NCI-H187 (cell line): ENCODE results near the gene USP13.
"Not testable (repeated sequence)": the region's sequence is repeated elsewhere in the genome, so short reads cannot be mapped to it uniquely, and the experiment has no call there.

Source experiments
- DNase-seq, 2 experiments: peaks; one replicate each; lab custom pipeline; 2025; lab: John Stamatoyannopoulos, UW

The USP13 gene

GRCh38 chr3:179655236-179655635, 2.4 kb downstream of the USP13 start:
- DNase-seq: no peak

- DNase-seq: no peak
Measured at GRCh38 chr3:179658606-179659005, 5.8 kb downstream of the USP13 start.

GRCh38 chr3:179660872-179661271, 8.0 kb downstream of the USP13 start:
- DNase-seq: no peak

- DNase-seq: no peak
Measured at GRCh38 chr3:179661777-179662176, 8.9 kb downstream of the USP13 start.

GRCh38 chr3:179663093-179663492, 10.3 kb downstream of the USP13 start:
- DNase-seq: no peak

GRCh38 chr3:179666030-179666429, 13.2 kb downstream of the USP13 start:
- no peak for DNase-seq

GRCh38 chr3:179666436-179667035, 13.7 kb downstream of the USP13 start:
- peak in 1 of 2 experiments; percentile 14 for DNase-seq

GRCh38 chr3:179668429-179668828, 15.6 kb downstream of the USP13 start:
- no peak for DNase-seq

GRCh38 chr3:179670311-179670710, 17.5 kb downstream of the USP13 start:
- no peak for DNase-seq

GRCh38 chr3:179671309-179671708, 18.5 kb downstream of the USP13 start:
- DNase-seq: no peak

- no peak for DNase-seq
Measured at GRCh38 chr3:179671747-179672242, 19.0 kb downstream of the USP13 start.

- DNase-seq: no peak
Measured at GRCh38 chr3:179672918-179673317, 20.1 kb downstream of the USP13 start.

- DNase-seq: no peak
Measured at GRCh38 chr3:179673523-179673922, 20.7 kb downstream of the USP13 start.

GRCh38 chr3:179676081-179676480, 23.2 kb downstream of the USP13 start:
- no peak for DNase-seq

- no peak for DNase-seq
Measured at GRCh38 chr3:179677884-179678283, 25.0 kb downstream of the USP13 start.

GRCh38 chr3:179681492-179682263, 28.8 kb downstream of the USP13 start:
- DNase-seq: no peak

- no peak for DNase-seq
Measured at GRCh38 chr3:179682426-179683080, 29.7 kb downstream of the USP13 start.

GRCh38 chr3:179683286-179683685, 30.4 kb downstream of the USP13 start:
- not testable (repeated sequence) for DNase-seq

- DNase-seq: no peak
Measured at GRCh38 chr3:179687967-179688535, 35.2 kb downstream of the USP13 start.

GRCh38 chr3:179688850-179689249, 36.0 kb downstream of the USP13 start:
- DNase-seq: no peak

- no peak for DNase-seq
Measured at GRCh38 chr3:179694731-179695130, 41.9 kb downstream of the USP13 start.

GRCh38 chr3:179695672-179696313, 43.0 kb downstream of the USP13 start:
- DNase-seq: no peak
